ENCODE measurements around the gene PHF2. TPM values are rescaled to one million over a fixed set of nuclear protein-coding genes. Genes with fewer than 3 reads are reported as not detected.

PHF2 gene
- total RNA-seq, 1 donor from 2014 or later: 29.4 TPM

GRCh38 chr9:93681269-93682154 is 105.1 kb downstream of the PHF2 start:
- H3K4me3 Mint-ChIP-seq (ENCODE audit: unreplicated experiment): no peak overlapping the region
- peaks cover 1% of the 10 kb centered on the region for H3K27me3 Mint-ChIP-seq (ENCODE audit: low read depth)
- no peak overlapping the region for H3K27ac Mint-ChIP-seq (ENCODE audit: unreplicated experiment)
- peak; percentile 59 for DNase-seq (ENCODE audit: low spot score)
- H3K36me3 Mint-ChIP-seq (ENCODE audit: low read depth): no peaks in the 10 kb centered on the region
- no peak for TF ChIP-seq CTCF (IDR thresholded peaks at IDR 0.05)
- H3K9me3 Mint-ChIP-seq (ENCODE audit: low read depth): no peaks in the 10 kb centered on the region
- H3K4me1 Mint-ChIP-seq (ENCODE audit: low read depth): no peaks in the 10 kb centered on the region

- Mint-ChIP-seq H3K27me3 (ENCODE audit: low read depth) (peaks cover 4% of the 10 kb centered on the region), H3K36me3 (ENCODE audit: low read depth) (peaks cover 2% of the 10 kb centered on the region), H3K4me1 (ENCODE audit: low read depth) (no peaks in the 10 kb centered on the region), H3K27ac (ENCODE audit: unreplicated experiment) (no peak overlapping the region), H3K9me3 (ENCODE audit: low read depth) (no peaks in the 10 kb centered on the region), H3K4me3 (ENCODE audit: unreplicated experiment) (no peak overlapping the region)
- DNase-seq (ENCODE audit: low spot score): no peak
- TF ChIP-seq CTCF (IDR thresholded peaks at IDR 0.05): peak; percentile 91
Observed at GRCh38 chr9:93682155-93682968, 106.0 kb downstream of the PHF2 start.

GRCh38 chr9:93683331-93684134 is 107.1 kb downstream of the PHF2 start:
- peak; percentile 59 for DNase-seq (ENCODE audit: low spot score)

DNA sequence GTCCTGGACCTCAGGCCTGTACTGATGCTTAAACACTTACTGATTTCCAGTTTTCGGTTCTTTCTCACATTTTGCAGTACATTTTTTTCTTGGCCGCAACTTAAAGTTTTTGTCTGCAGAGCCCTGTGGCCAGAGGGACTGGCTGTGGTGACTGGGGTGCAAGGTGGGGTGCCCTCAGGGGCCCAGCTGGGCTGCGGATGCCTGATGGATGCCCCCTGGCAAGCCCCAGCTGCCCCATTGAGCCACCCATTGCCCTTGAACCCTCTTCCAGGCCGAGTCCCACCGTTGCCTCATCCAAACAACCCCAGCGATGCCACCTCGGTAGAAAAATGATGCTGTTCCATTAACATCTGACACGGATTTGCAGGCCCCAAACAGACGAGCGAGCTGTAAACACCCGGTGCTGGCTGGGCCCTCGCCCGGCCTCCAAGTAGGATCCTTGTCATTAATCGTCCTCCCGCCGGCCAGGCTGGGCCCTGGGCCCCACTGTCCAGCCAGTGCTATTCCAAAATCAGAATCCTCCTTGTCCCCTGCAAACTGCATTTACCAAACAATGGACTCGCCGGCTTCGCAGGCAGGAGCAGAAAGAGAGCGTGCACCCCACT is 107.9 kb downstream of the PHF2 start:
- Mint-ChIP-seq H3K36me3 (ENCODE audit: low read depth) (peaks cover 6% of the 10 kb centered on the region), H3K4me1 (ENCODE audit: low read depth) (no peaks in the 10 kb centered on the region), H3K9me3 (ENCODE audit: low read depth) (peaks cover 13% of the 10 kb centered on the region), H3K27ac (ENCODE audit: unreplicated experiment) (no peak overlapping the region), H3K4me3 (ENCODE audit: unreplicated experiment) (no peak overlapping the region), H3K27me3 (ENCODE audit: low read depth) (peaks cover 4% of the 10 kb centered on the region)
- TF ChIP-seq CTCF (IDR thresholded peaks at IDR 0.05): no peak
- peak; percentile 48 for DNase-seq (ENCODE audit: low spot score)

More at GRCh38 chr9:93683331-93684134, 107.1 kb downstream of the PHF2 start:
- Mint-ChIP-seq H3K4me1 (ENCODE audit: low read depth) (no peaks in the 10 kb centered on the region), H3K27ac (ENCODE audit: unreplicated experiment) (no peak overlapping the region), H3K4me3 (ENCODE audit: unreplicated experiment) (no peak overlapping the region), H3K27me3 (ENCODE audit: low read depth) (peaks cover 4% of the 10 kb centered on the region), H3K36me3 (ENCODE audit: low read depth) (peaks cover 4% of the 10 kb centered on the region), H3K9me3 (ENCODE audit: low read depth) (peaks cover 7% of the 10 kb centered on the region)
- no peak for TF ChIP-seq CTCF (IDR thresholded peaks at IDR 0.05)

Measured in chondrocyte (in vitro differentiated cells).